Body of pancreas (tissue), 4 donors: ENCODE results near the gene EFNA5.

Experiments
- CTCF ChIP-seq, 7 experiments: fragments of 450-650 bp in 4 of 7; fragments of 200-600 bp in 3 of 7; sonication (generic) in 3 of 7; IDR thresholded peaks; one replicate each; pipeline ENCODE4 v1.5.1; 2016 to 2019; ENCODE audit warnings: antibody characterized with exemption in 7 of 7
- POLR2A ChIP-seq, 3 donors: fragments of 450-650 bp; IDR thresholded peaks; one replicate each; pipeline ENCODE4 v1.6.1; 2016; ENCODE audit warnings: antibody characterized with exemption in 3 of 3, mild to moderate bottlenecking in 2 of 3

GRCh38 chr5:107451028-107451427, 219.7 kb downstream of the EFNA5 start:
- TF ChIP-seq CTCF (IDR thresholded peaks at IDR 0.05) (no peak), POLR2A (IDR thresholded peaks at IDR 0.05) (no peak)
